GM18499 (cell line): Measurements from ENCODE around the gene HNRNPH3.

Source experiments
- ATAC-seq: cut with Tn5 transposase; IDR thresholded peaks from one replicate; pipeline ENCODE4 v1.9.1; 2021; ENCODE audit warnings: moderate number of reproducible peaks; ENCODE audit not compliant: insufficient read depth, unreplicated experiment

Gene HNRNPH3

DNA sequence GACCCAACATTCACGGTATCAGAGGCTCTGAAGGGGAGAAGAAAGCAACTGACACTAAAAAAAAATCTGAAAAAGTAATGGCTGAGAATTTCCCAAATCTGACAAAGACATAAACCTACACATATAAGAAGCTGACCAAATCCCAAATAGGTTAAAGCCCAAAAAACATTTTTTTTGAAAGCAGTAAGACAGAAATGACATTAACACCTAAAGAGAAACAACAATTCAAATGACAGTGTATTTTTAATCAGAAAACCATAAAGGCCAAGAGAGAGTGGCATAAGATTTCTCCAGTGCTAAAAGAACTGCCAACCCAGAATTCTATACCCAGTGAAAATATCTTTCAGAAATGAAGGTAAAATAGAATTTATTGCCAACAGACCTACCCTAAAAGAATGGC is 39.7 kb downstream of the HNRNPH3 start:
- ATAC-seq: no peak

DNA sequence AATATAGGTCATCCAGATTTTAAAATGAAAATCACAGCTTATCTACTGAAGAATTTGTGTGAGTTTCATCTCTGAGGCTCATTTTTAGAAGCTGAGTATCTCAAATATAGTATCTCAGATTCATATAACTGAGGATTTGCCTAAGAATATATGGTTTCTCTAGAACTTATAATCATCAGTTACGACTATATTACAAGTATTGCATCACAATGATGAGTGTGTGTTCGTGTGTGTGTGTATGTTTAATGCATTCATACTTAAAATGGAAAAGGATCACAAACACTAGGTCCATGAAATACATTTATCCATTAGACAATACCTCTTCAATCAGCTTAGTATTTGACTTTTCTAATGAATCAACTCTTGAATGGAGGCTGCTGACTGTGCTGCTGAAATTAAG is 53.9 kb downstream of the HNRNPH3 start:
- no peak for ATAC-seq
